Caco-2 (cell line): ENCODE measurements around the gene PKD2. TPM values are rescaled to one million over a fixed set of nuclear protein-coding genes. Genes with fewer than 3 reads are reported as not detected.

Experiments
- BruUV-seq: library from RNA; stranded (reverse); fragments of 400-500 nt; replicated peaks from 2 replicates; lab custom pipeline; 2021; lab: Mats Ljungman, UMichigan
- CTCF ChIA-PET: fragments of 300-600 bp; sonication (Branson Sonifier 250); formaldehyde crosslinking; loops from one replicate; lab custom pipeline; 2022; ENCODE audit warnings: antibody characterized with exemption; lab: Charles Lee
- POLR2A ChIA-PET: fragments of 300-600 bp; sonication (Branson Sonifier 250); formaldehyde crosslinking; loops from one replicate; lab custom pipeline; 2022; ENCODE audit warnings: antibody characterized with exemption; lab: Charles Lee
- DNase-seq, 2 experiments: peaks; one replicate each; pipeline versions ENCODE4 v3.0.0 to v3.0.0-alpha.2; 2020 to 2022
- H3K27me3 ChIP-seq: replicated peaks from 2 replicates; pipeline ENCODE4 v1.6.0; 2011; ENCODE audit warnings: low read length; ENCODE audit not compliant: control insufficient read depth, insufficient read depth
- H3K36me3 ChIP-seq: 2 replicates; pipeline ENCODE4 v1.5.1; 2011; ENCODE audit warnings: low read length; ENCODE audit not compliant: control insufficient read depth, insufficient read depth
- H3K4me1 ChIP-seq: fragments of 250-450 bp; sonication (Bioruptor Pico); 2 replicates; pipeline ENCODE4 v1.5.1; 2020; ENCODE audit warnings: mild to moderate bottlenecking
- H3K4me3 ChIP-seq: 2 replicates; pipeline ENCODE4 v1.5.1; 2011; ENCODE audit warnings: low read depth, mild to moderate bottlenecking, control low read depth, low read length
- H3K9me3 ChIP-seq: fragments of 250-450 bp; sonication (Bioruptor Pico); 2 replicates; pipeline ENCODE4 v1.5.1; 2020; ENCODE audit warnings: mild to moderate bottlenecking, moderate library complexity
- H3K27ac Mint-ChIP-seq: one replicate; pipeline ENCODE4 v1.8.0; 2022; ENCODE audit warnings: mixed read lengths; ENCODE audit not compliant: unreplicated experiment
- H3K27me3 Mint-ChIP-seq: one replicate; pipeline ENCODE4 v1.8.0; 2022; ENCODE audit warnings: mixed read lengths; ENCODE audit not compliant: insufficient read depth, unreplicated experiment
- H3K36me3 Mint-ChIP-seq: one replicate; pipeline ENCODE4 v1.8.0; 2022; ENCODE audit warnings: mild to moderate bottlenecking, mixed read lengths; ENCODE audit not compliant: insufficient read depth, unreplicated experiment
- H3K4me1 Mint-ChIP-seq: one replicate; pipeline ENCODE4 v1.8.0; 2022; ENCODE audit warnings: low read depth, mixed read lengths; ENCODE audit not compliant: unreplicated experiment
- H3K4me3 Mint-ChIP-seq: one replicate; pipeline ENCODE4 v1.8.0; 2022; ENCODE audit warnings: mild to moderate bottlenecking, moderate library complexity, mixed read lengths; ENCODE audit not compliant: unreplicated experiment
- H3K9me3 Mint-ChIP-seq: one replicate; pipeline ENCODE4 v1.8.0; 2022; ENCODE audit warnings: mixed read lengths; ENCODE audit not compliant: unreplicated experiment
- intact Hi-C: fragments of 100-400 bp; cut with micrococcal nuclease; formaldehyde crosslinking; loops from one replicate; pipeline ENCODE4 v1.10.0; 2022; ENCODE audit not compliant: unreplicated experiment
- total RNA-seq: library from RNA; stranded (reverse); gene quantifications from 2 replicates; pipeline ENCODE4 v1.2.3, GENCODE V29; 2022
- TF ChIP-seq, protein P1 (sequence below), 2 experiments: fragments of 200-600 bp in 1 of 2; IDR thresholded peaks; 1 replicate in 1 of 2; 2 replicates in 1 of 2; pipeline versions ENCODE4 v1.5.1 to v1.8.0; 2011 to 2022; ENCODE audit warnings: antibody characterized with exemption in 1 of 2, control low read depth in 1 of 2, inconsistent platforms in 1 of 2, low read depth in 1 of 2, low read length in 1 of 2, mild to moderate bottlenecking in 1 of 2, moderate library complexity in 1 of 2; ENCODE audit not compliant: insufficient read depth in 1 of 2, severe bottlenecking in 1 of 2, unreplicated experiment in 1 of 2

The PKD2 gene
- total RNA-seq, 1 experiment from 2014 or later, result 7.3 TPM

DNA sequence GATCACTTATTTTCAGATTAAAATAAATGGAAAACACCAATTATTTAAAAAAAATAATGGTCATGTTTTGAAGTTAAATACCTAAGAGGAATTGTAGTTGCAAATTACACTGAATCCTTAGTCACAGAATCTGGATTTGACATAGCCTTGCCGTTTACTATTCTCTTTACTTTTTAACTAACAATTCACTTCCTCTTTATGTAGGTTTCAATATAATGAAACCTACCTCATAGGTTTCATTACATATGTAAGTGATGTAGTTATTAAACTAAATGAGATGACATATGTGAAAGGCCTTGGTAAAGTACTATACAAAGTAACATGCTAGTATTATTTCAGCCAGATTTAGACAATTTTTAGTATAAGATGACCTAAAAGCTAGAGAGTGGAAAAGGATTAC lies 25.4 kb upstream of the PKD2 start:
- Mint-ChIP-seq H3K27me3 (peaks cover 14% of the 10 kb centered on the region), H3K27ac (no peak overlapping the region), H3K9me3 (no peaks in the 10 kb centered on the region), H3K4me3 (no peak overlapping the region), H3K36me3 (no peaks in the 10 kb centered on the region), H3K4me1 (no peaks in the 10 kb centered on the region)
- Histone ChIP-seq H3K9me3 (no peaks in the 10 kb centered on the region), H3K27me3 (no peaks in the 10 kb centered on the region), H3K36me3 (no peaks in the 10 kb centered on the region), H3K4me1 (no peaks in the 10 kb centered on the region), H3K4me3 (no peak overlapping the region)
- BruUV-seq, result no TSS peak
- DNase-seq, result no peak
- intact Hi-C loops, result no loop called here
- CTCF ChIA-PET, result no interaction called here
- TF ChIP-seq, protein P1, sequence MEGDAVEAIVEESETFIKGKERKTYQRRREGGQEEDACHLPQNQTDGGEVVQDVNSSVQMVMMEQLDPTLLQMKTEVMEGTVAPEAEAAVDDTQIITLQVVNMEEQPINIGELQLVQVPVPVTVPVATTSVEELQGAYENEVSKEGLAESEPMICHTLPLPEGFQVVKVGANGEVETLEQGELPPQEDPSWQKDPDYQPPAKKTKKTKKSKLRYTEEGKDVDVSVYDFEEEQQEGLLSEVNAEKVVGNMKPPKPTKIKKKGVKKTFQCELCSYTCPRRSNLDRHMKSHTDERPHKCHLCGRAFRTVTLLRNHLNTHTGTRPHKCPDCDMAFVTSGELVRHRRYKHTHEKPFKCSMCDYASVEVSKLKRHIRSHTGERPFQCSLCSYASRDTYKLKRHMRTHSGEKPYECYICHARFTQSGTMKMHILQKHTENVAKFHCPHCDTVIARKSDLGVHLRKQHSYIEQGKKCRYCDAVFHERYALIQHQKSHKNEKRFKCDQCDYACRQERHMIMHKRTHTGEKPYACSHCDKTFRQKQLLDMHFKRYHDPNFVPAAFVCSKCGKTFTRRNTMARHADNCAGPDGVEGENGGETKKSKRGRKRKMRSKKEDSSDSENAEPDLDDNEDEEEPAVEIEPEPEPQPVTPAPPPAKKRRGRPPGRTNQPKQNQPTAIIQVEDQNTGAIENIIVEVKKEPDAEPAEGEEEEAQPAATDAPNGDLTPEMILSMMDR (IDR thresholded peaks at IDR 0.05; ENCODE audit: insufficient read depth in 1 of 2, low read depth in 1 of 2, low read length in 1 of 2, severe bottlenecking in 1 of 2, unreplicated experiment in 1 of 2), result no peak
- POLR2A ChIA-PET, result no interaction called here

DNA sequence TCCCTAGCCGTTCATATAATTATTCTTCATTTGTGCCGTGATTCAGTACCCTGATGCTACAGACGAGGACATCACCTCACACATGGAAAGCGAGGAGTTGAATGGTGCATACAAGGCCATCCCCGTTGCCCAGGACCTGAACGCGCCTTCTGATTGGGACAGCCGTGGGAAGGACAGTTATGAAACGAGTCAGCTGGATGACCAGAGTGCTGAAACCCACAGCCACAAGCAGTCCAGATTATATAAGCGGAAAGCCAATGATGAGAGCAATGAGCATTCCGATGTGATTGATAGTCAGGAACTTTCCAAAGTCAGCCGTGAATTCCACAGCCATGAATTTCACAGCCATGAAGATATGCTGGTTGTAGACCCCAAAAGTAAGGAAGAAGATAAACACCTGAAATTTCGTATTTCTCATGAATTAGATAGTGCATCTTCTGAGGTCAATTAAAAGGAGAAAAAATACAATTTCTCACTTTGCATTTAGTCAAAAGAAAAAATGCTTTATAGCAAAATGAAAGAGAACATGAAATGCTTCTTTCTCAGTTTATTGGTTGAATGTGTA lies 24.9 kb upstream of the PKD2 start:
- POLR2A ChIA-PET, result no interaction called here
- CTCF ChIA-PET, result no interaction called here
- intact Hi-C loops, result no loop called here
- no TSS peak for BruUV-seq
- Mint-ChIP-seq H3K27ac (no peak overlapping the region), H3K4me1 (no peaks in the 10 kb centered on the region), H3K36me3 (no peaks in the 10 kb centered on the region), H3K4me3 (no peak overlapping the region), H3K27me3 (peaks cover 14% of the 10 kb centered on the region), H3K9me3 (no peaks in the 10 kb centered on the region)
- no peaks in the 10 kb centered on the region for H3K36me3 ChIP-seq
- H3K9me3 ChIP-seq, result no peaks in the 10 kb centered on the region
- DNase-seq, result no peak
- no peaks in the 10 kb centered on the region for H3K27me3 ChIP-seq
- TF ChIP-seq, protein P1 (IDR thresholded peaks at IDR 0.05; ENCODE audit: insufficient read depth in 1 of 2, low read depth in 1 of 2, low read length in 1 of 2, severe bottlenecking in 1 of 2, unreplicated experiment in 1 of 2), result no peak
- H3K4me3 ChIP-seq, result no peak overlapping the region
- no peaks in the 10 kb centered on the region for H3K4me1 ChIP-seq

DNA sequence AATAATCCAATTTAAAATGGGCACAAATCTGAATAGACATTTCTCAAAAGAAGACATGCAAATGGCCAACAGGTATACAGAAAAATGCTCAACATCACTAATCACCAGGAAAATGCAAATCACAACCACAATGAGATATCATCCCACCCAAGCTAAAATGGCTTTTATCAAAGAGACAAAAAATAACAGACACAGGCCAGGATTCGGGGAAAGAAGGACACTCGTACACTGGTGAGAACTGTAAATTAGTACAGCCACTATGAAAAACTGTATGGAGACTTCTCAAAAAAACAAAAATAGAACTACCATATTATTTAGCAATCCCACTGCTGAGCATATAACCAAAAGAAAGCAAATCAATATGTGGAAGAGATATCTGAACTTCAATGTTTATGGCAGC lies 23.4 kb upstream of the PKD2 start:
- Mint-ChIP-seq H3K36me3 (no peaks in the 10 kb centered on the region), H3K27me3 (peaks cover 17% of the 10 kb centered on the region), H3K4me3 (no peak overlapping the region), H3K4me1 (no peaks in the 10 kb centered on the region), H3K9me3 (no peaks in the 10 kb centered on the region), H3K27ac (no peak overlapping the region)
- ChIA-PET POLR2A (no interaction called here), CTCF (no interaction called here)
- H3K4me1 ChIP-seq, result no peaks in the 10 kb centered on the region
- no peaks in the 10 kb centered on the region for H3K36me3 ChIP-seq
- TF ChIP-seq, protein P1 (IDR thresholded peaks at IDR 0.05; ENCODE audit: insufficient read depth in 1 of 2, low read depth in 1 of 2, low read length in 1 of 2, severe bottlenecking in 1 of 2, unreplicated experiment in 1 of 2), result no peak
- no peaks in the 10 kb centered on the region for H3K27me3 ChIP-seq
- DNase-seq, result no peak
- BruUV-seq, result no TSS peak
- intact Hi-C loops, result no loop called here
- no peaks in the 10 kb centered on the region for H3K9me3 ChIP-seq
- H3K4me3 ChIP-seq, result no peak overlapping the region
